ENCODE data around the gene FRMPD3.
A peak's percentile ranks its signal among the peaks of the same experiment; 100 is the strongest.

Gene FRMPD3

GRCh38 chrX:107448998-107449835, at the start of gene FRMPD3:
TSS of gene FRMPD3 (plus strand) at chrX:107449652. CDS start at chrX:107526589, 76,937 bp downstream.
- peaks cover 66% of the 10 kb centered on the region for H3K27me3 Mint-ChIP-seq (ENCODE audit: low read depth, poor library complexity)
- peak within 1 kb of the TSS; percentile 87 for H3K4me3 Mint-ChIP-seq
- peak; percentile 14 for TF ChIP-seq CTCF (IDR thresholded peaks at IDR 0.05)
- peaks cover 17% of the 10 kb centered on the region for H3K9me3 Mint-ChIP-seq
- H3K36me3 Mint-ChIP-seq (ENCODE audit: low read depth), result no peaks in the 10 kb centered on the region
- peak; percentile 54 for DNase-seq
- no peak within 1 kb of the TSS for H3K27ac Mint-ChIP-seq
- peaks cover 28% of the 10 kb centered on the region for H3K4me1 Mint-ChIP-seq

- TF ChIP-seq CTCF (IDR thresholded peaks at IDR 0.05), result no peak
- H3K4me1 Mint-ChIP-seq, result no peaks in the 10 kb centered on the region
- no peaks in the 10 kb centered on the region for H3K27me3 Mint-ChIP-seq (ENCODE audit: low read depth, poor library complexity)
- no peaks in the 10 kb centered on the region for H3K36me3 Mint-ChIP-seq (ENCODE audit: low read depth)
- peaks cover 50% of the 10 kb centered on the region for H3K9me3 Mint-ChIP-seq
- no peak overlapping the region for H3K27ac Mint-ChIP-seq
- DNase-seq, result no peak
- no peak overlapping the region for H3K4me3 Mint-ChIP-seq
Measured at GRCh38 chrX:107420571-107420970, 28.9 kb upstream of the FRMPD3 start.

- Mint-ChIP-seq H3K27me3 (ENCODE audit: low read depth, poor library complexity) (no peaks in the 10 kb centered on the region), H3K9me3 (peaks cover 58% of the 10 kb centered on the region), H3K4me3 (no peak overlapping the region), H3K27ac (no peak overlapping the region), H3K4me1 (no peaks in the 10 kb centered on the region), H3K36me3 (ENCODE audit: low read depth) (no peaks in the 10 kb centered on the region)
- no peak for TF ChIP-seq CTCF (IDR thresholded peaks at IDR 0.05)
- DNase-seq, result no peak
Measured at GRCh38 chrX:107421337-107421861, 28.1 kb upstream of the FRMPD3 start.

- no peaks in the 10 kb centered on the region for H3K36me3 Mint-ChIP-seq (ENCODE audit: low read depth)
- no peak overlapping the region for H3K4me3 Mint-ChIP-seq
- no peaks in the 10 kb centered on the region for H3K4me1 Mint-ChIP-seq
- TF ChIP-seq CTCF (IDR thresholded peaks at IDR 0.05), result peak; percentile 33
- H3K27ac Mint-ChIP-seq, result no peak overlapping the region
- H3K9me3 Mint-ChIP-seq, result peaks cover 61% of the 10 kb centered on the region
- peak; percentile 35 for DNase-seq
- peaks cover 5% of the 10 kb centered on the region for H3K27me3 Mint-ChIP-seq (ENCODE audit: low read depth, poor library complexity)
Measured at GRCh38 chrX:107429090-107429489, 20.4 kb upstream of the FRMPD3 start.

- Mint-ChIP-seq H3K27ac (no peak overlapping the region), H3K36me3 (ENCODE audit: low read depth) (no peaks in the 10 kb centered on the region), H3K9me3 (peaks cover 20% of the 10 kb centered on the region), H3K27me3 (ENCODE audit: low read depth, poor library complexity) (peaks cover 15% of the 10 kb centered on the region), H3K4me1 (peaks cover 6% of the 10 kb centered on the region), H3K4me3 (no peak overlapping the region)
- TF ChIP-seq CTCF (IDR thresholded peaks at IDR 0.05), result no peak
- no peak for DNase-seq
Measured at GRCh38 chrX:107440187-107440586, 9.3 kb upstream of the FRMPD3 start.

All from nephron progenitor cell (in vitro differentiated cells).